Measurements from ENCODE around the gene FAM209B.
"Not testable (repeated sequence)": the region's sequence is repeated elsewhere in the genome, so short reads cannot be mapped to it uniquely, and the experiment has no call there.

The FAM209B gene, protein sequence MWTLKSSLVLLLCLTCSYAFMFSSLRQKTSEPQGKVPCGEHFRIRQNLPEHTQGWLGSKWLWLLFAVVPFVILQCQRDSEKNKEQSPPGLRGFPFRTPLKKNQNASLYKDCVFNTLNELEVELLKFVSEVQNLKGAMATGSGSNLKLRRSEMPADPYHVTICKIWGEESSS

GRCh38 chr20:56532946-56533345 is at the start of gene FAM209B:
FAM209B (plus strand) TSS chr20:56533246; CDS start chr20:56533342, 96 bp downstream.
- DNase-seq: not testable (repeated sequence)

GRCh38 chr20:56483970-56484369 is 49.1 kb upstream of the FAM209B start:
- DNase-seq: no peak

DNA sequence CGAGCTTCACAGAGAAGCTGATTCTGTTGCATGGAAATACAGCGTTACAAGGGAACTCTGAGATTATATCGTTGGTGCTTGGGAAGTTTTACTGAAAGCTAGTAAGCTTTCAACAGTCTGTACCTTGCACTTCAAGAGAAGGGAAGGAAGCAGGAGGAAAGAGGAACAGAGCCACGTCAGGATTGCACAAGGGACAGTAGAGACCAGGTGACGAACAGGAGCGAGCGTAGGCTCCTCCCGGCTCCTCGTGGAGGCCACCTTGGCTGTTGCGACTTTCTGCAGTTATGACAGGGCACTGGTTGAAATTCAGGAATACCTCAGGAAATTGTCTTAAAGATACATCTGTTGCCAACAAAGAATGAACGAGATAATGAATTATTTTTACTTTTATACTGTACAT is 45.8 kb upstream of the FAM209B start:
- DNase-seq: no peak

- DNase-seq: no peak
Measured at GRCh38 chr20:56488566-56488965, 44.5 kb upstream of the FAM209B start.

DNA sequence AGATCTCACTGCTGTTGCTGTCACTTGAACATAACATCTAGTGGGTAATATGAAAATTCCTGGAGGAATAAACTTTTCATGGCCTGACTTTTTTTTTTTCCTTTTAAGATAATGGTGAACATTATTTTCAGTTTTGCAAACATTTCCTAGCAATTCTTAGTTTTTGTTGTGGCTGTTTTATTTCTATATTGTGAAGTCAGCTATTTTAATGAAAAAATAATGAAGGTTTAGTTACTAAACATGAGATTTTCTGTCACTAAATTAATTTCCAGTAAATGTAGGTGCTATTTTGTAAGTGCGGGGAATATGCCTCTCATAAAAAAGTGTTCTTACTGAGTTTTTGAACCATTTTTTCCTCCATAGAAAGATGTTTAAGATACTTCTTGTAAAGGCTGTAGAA is 31.9 kb upstream of the FAM209B start:
- DNase-seq: no peak

- no peak for DNase-seq
Measured at GRCh38 chr20:56503916-56504315, 29.1 kb upstream of the FAM209B start.

DNA sequence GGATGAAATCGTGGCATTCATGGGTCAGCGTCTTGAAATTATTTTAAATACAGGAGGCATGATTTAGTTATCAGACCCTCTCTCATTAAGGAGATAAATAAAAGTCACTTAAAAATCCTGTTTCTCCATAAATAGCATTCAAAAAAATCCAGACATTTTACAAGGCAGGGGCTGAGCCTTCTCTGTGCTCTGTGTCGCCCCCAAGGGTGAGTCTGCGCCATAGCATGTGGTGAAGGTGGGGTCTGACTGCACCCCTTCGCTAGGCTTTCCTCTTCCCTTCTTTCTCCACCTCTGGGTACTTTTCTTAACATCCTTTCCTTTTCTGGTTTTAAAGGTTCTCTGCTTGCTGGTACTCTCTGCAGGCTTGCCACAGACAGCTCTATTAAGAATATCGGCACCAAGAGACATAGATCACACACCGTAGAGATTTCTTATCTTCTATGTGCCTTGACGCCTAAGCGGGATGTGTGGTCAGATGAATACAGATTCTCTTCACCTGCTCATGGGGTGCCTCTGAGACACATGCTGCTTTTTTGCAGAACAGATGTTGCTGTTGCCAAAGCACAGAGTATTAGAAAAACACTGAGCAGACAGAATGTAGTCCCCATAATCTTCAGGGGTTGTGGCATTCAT is 28.6 kb upstream of the FAM209B start:
- no peak for DNase-seq

DNA sequence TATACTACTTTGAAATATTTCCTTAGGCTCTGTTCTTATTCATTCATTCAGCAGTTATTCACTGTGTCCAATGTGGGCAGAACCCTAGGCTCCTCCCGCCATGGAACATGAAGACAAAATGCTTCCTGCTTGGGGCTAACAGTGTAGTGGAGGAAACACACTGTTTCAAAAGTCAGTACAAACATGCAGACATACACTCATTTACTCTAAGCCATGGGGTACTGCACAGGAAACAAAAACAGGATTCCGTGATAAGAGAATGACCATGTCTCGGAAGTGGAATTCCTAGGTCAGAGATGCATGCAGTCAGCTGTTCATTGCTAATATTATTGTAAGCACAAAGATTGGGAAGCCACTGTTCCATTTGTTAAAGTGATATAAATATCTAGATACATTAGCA is 26.9 kb upstream of the FAM209B start:
- DNase-seq: no peak

- no peak for DNase-seq
Measured at GRCh38 chr20:56511926-56512325, 21.1 kb upstream of the FAM209B start.

DNA sequence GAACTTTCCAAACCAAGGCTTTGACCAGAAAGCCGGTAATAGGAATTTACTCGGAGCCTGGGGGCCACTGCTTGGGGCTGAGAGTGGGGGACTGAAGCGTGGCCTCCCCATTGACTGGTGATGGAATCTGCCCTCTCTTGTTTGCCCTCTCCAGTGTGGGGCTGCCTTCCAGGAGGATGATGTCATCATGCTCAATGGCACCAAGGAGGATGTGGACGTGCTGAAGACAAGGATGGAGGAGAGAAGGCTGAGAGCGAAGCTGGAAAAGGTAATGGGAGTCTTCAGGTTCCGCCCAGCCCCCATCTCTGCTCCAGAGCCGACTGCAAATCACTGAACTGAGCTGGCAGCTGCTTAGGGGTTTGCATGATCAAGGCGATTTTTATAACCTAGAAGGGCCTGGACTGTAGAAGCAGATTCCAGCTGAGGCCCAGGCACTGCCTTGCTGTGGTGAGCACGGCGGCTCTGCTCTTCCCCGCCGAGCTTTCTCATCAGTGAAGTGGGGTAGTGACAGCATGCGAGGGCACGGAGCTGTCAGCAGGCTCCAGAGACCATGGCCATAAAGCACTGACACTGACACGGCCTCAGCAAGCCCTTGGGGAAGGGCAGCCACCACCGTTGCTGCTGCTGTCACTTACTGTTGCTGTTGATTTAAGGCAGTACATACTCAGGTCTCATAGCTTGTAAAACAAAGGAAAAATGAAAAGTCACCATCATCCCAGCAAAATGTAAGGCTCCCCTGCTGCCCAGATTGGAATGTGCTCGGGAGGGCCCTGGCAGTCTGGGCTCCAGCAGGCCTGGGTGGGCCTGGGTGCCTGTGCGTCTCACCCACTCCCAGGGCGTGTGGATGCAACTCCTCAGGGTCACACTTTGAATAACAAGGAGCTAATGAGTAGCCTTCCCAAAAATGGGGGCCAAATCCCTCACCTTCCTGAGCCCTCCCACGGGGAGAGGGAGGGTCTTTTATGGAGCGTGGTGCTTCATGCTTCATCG is 19.6 kb upstream of the FAM209B start:
- no peak for DNase-seq

- DNase-seq: no peak
Measured at GRCh38 chr20:56516631-56517030, 16.4 kb upstream of the FAM209B start.

- DNase-seq: no peak
Measured at GRCh38 chr20:56517211-56517610, 15.8 kb upstream of the FAM209B start.

GRCh38 chr20:56517641-56518040 is 15.4 kb upstream of the FAM209B start:
- DNase-seq: no peak

GRCh38 chr20:56518126-56518525 is 14.9 kb upstream of the FAM209B start:
- no peak for DNase-seq

GRCh38 chr20:56518721-56519398 is 14.2 kb upstream of the FAM209B start:
- no peak for DNase-seq

GRCh38 chr20:56519551-56519950 is 13.5 kb upstream of the FAM209B start:
- DNase-seq: no peak

- no peak for DNase-seq
Measured at GRCh38 chr20:56520180-56520579, 12.9 kb upstream of the FAM209B start.

DNA sequence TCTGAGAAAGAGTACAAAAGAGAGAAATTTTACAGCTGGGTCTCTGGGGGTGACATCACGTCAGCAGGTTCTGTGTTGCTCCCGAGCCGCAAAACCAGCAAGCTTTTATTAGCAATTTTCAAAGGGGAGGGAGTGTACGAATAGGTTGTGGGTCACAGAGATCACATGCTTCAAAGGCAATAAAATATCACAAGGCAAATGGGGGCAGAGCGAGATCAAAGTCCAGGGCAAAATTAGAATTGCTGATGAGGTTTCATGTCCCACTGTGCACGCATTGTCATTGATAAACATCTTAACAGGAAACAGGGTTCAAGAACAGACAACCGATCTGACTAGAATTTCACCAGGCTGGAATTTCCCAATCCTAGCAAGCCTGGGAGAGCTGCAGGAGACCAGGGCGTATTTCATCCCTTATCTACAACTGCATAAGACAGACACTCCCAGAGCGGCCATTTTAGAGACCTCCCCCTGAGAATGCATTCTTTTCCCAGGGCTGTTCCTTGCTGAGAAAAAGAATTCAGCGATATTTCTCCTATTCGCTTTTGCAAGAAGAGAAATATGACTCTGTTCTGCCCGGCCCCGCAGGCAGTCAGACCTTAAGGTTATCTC is 12.2 kb upstream of the FAM209B start:
- not testable (repeated sequence) for DNase-seq

DNA sequence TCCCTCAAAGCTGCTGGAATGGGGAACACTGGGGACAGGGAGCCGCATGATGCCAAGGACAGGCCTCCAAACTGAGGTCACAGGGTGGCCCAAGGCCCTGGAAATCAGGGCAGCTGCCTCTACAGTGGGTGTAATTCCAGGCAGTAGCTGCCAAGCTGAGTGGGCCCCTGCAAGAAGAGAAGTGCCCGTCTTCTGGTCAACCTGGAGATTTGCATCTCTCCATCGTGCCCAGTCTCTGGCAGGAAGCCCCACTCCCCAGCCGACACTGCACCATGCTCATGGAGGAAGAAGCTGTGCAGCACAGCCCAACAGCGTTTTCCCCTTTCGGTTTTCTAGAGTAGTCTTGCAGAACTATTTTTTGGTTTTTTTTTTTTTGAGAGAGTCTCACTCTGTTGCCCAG is 10.7 kb upstream of the FAM209B start:
- no peak for DNase-seq

- DNase-seq: not testable (repeated sequence)
Measured at GRCh38 chr20:56524444-56524843, 8.6 kb upstream of the FAM209B start, which contains the start of gene FAM209A. FAM209A (plus strand) TSS chr20:56524744; CDS start chr20:56524809, 65 bp downstream.

GRCh38 chr20:56527521-56527920 is 5.5 kb upstream of the FAM209B start:
- DNase-seq: no peak

DNA sequence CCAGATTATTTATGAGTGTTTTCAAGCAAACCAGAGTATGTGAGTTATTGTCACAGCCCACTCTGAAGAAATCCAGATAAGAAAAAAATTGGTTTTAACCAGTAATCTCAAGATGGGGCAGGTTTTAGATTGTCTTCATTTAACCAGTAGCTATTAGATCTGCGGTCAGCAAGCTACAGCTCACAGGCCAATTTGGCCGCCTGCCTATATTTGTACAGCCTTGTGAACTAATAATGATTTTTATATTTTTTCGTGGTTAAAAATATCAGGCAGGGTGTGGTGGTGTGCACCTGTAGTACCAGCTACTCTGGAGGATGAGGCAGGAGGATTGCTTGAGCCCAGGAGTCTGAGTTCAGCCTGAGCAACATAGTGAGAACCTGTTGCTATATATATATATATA is 5.0 kb downstream of the FAM209B start:
- no peak for DNase-seq

GRCh38 chr20:56540415-56540814 is 7.4 kb downstream of the FAM209B start:
- no peak for DNase-seq
